Activated T-helper 1 cell treated with anti-CD3 and anti-CD28 coated beads, Interleukin-12 subunit alpha, Interleukin-12 subunit beta, Interleukin-2, Interleukin-4 antibody, amounts not matched to agents 30 ng/mL and 10 ng/mL and 1 ng/mL, durations not matched to agents 14 hours and 24 hours and 36 hours (primary cell): Measurements from ENCODE around the gene PTPN3. TPM values are rescaled to one million over a fixed set of nuclear protein-coding genes. Genes with fewer than 3 reads are reported as not detected.

Experiments used
- DNase-seq: peaks from one replicate; pipeline ENCODE4 v3.0.0; 2021; ENCODE audit warnings: low spot score
- H3K27ac Mint-ChIP-seq: one replicate; pipeline ENCODE4 v1.8.0; 2021; ENCODE audit warnings: mild to moderate bottlenecking, mixed read lengths
- H3K27me3 Mint-ChIP-seq: one replicate; pipeline ENCODE4 v1.8.0; 2022; ENCODE audit warnings: mild to moderate bottlenecking, moderate library complexity, mixed read lengths; ENCODE audit not compliant: insufficient read depth
- H3K36me3 Mint-ChIP-seq: one replicate; pipeline ENCODE4 v1.8.0; 2021; ENCODE audit warnings: low read depth, mixed read lengths
- H3K4me1 Mint-ChIP-seq: one replicate; pipeline ENCODE4 v1.8.0; 2021; ENCODE audit warnings: low read depth, mixed read lengths
- H3K4me3 Mint-ChIP-seq: one replicate; pipeline ENCODE4 v1.8.0; 2021; ENCODE audit warnings: mild to moderate bottlenecking, moderate library complexity, mixed read lengths
- H3K9me3 Mint-ChIP-seq: one replicate; pipeline ENCODE4 v1.8.0; 2021; ENCODE audit warnings: mixed read lengths
- intact Hi-C: fragments of 100-400 bp; cut with micrococcal nuclease; formaldehyde crosslinking; loops from one replicate; pipeline ENCODE4 v1.15.1; 2024
- total RNA-seq: library from RNA; stranded (reverse); gene quantifications from 2 replicates; pipeline ENCODE4 v1.2.3, GENCODE V29; 2022

PTPN3 gene
- total RNA-seq, 1 donor from 2014 or later, result 6.6 TPM

DNA sequence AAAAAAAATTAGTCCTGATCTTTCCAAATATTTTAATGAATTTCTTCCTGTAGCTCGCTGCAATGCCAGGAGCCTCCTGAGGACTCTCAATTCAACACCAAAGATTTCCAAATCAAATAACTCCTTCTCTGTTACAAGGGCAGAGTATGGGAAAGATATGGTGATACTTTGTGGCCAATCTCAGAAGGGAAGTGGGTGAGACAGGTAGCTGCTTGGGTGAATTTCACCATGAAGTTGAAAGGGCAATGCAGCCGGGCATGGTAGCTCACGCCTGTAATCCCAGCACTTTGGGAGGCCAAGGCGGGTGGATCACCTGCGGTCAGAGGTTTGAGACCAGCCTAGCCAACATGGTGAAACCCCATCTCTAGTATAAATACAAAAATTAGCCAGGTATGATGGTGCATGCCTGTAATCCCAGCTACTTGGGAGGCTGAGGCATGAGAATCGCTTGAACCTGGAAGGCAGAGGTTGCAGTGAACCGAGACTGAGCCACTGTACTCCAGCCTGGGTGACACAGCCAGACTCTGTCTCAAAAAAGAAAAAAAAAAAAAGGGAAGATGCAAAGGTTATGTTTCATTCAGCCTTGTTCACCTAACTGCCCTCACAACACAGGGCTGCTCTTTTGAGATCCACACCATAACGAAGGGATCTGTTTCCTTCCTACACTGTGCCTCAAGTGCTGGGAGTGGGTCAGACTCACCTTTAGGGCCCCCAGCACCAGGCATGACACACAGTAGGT is 58.6 kb downstream of the PTPN3 start:
- Mint-ChIP-seq H3K27me3 (peaks cover 9% of the 10 kb centered on the region), H3K4me3 (no peak overlapping the region), H3K27ac (no peak overlapping the region), H3K9me3 (no peaks in the 10 kb centered on the region), H3K4me1 (peaks cover 32% of the 10 kb centered on the region), H3K36me3 (no peaks in the 10 kb centered on the region)
- intact Hi-C loops, result loop anchor here (1.0 to 10.0 kb wide), 8 partner anchors 25 to 815 kb away; partner anchors contain the start of gene TXN
- no peak for DNase-seq

- no peak overlapping the region for H3K27ac Mint-ChIP-seq
- peaks cover 32% of the 10 kb centered on the region for H3K4me1 Mint-ChIP-seq
- DNase-seq, result no peak
- intact Hi-C loops, result no loop called here
- no peak overlapping the region for H3K4me3 Mint-ChIP-seq
- no peaks in the 10 kb centered on the region for H3K36me3 Mint-ChIP-seq
- peaks cover 14% of the 10 kb centered on the region for H3K27me3 Mint-ChIP-seq
- H3K9me3 Mint-ChIP-seq, result no peaks in the 10 kb centered on the region
Measured at GRCh38 chr9:109437286-109437685, 60.8 kb downstream of the PTPN3 start.

DNA sequence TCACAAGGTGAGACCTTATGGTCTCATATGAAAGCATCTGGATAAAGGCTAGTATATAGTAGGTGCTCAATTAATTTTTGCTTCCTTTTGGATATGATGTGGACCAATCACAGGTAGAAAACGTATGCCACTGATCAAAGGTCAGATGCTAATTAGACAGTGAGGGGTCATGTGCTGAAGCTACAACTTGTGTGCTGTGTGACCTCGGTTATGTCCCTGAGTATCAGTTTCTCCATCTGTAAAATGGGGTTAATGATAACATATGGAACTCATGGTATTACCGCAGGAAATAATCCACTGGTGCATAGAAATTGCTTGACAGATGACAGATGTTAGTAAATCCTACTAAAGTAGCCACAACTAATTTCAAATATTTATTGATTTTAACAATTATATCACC is 62.0 kb downstream of the PTPN3 start:
- Mint-ChIP-seq H3K4me1 (peaks cover 27% of the 10 kb centered on the region), H3K4me3 (no peak overlapping the region), H3K36me3 (no peaks in the 10 kb centered on the region), H3K27ac (no peak overlapping the region), H3K27me3 (peaks cover 14% of the 10 kb centered on the region), H3K9me3 (no peaks in the 10 kb centered on the region)
- intact Hi-C loops, result no loop called here
- DNase-seq, result no peak

- Mint-ChIP-seq H3K4me3 (no peak overlapping the region), H3K36me3 (no peaks in the 10 kb centered on the region), H3K9me3 (no peaks in the 10 kb centered on the region), H3K27me3 (peaks cover 14% of the 10 kb centered on the region), H3K4me1 (peaks cover under 1% of the 10 kb centered on the region), H3K27ac (no peak overlapping the region)
- no peak for DNase-seq
- intact Hi-C loops, result loop anchor here (2.0 to 5.0 kb wide), 2 partner anchors 15 to 34 kb away; no protein-coding TSS in a partner anchor
Measured at GRCh38 chr9:109433476-109433875, 64.6 kb downstream of the PTPN3 start.

DNA sequence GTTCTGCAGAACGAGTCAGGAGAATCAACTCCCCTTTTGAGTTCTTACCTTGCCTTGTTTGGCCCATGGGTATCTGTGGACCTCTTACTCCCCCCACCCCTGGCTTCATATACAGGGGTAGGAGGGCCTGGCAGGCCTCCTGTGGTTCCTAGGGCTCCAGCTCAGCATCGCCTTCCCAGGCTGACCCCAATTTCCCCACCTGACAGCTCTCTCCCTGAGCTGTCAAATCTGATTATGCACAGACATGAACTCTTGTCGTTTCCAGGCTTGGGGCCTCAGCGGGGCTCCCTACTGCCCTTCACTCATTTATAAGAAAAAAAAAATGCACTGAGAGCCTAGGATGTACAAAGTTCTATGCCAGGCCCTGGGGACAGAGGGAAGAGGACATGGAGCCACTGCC is 67.9 kb downstream of the PTPN3 start:
- Mint-ChIP-seq H3K27ac (no peak overlapping the region), H3K9me3 (no peaks in the 10 kb centered on the region), H3K36me3 (no peaks in the 10 kb centered on the region), H3K4me1 (no peaks in the 10 kb centered on the region), H3K27me3 (peaks cover 12% of the 10 kb centered on the region), H3K4me3 (no peak overlapping the region)
- no peak for DNase-seq
- intact Hi-C loops, result loop anchor here (5.0 kb wide), 1 partner anchor 37 kb away; no protein-coding TSS in a partner anchor

DNA sequence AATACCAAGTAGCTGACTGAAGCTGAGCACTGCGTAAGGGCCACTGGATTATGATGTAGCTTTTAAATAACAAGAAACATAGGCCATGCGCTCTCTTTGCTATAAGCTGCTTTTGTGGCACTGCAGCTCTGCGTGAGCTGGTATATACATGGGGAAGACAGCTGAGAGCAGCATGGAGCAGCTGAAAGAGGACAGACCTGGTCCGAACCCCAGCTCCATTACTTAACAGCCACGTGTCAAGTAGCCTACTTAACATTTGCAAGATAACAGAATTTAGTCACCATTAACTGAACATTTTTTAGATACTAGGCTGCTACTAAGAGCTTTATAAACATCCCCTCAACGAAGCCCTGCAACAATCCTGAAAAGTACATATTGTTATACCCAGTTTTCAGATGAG is 69.3 kb downstream of the PTPN3 start:
- intact Hi-C loops, result no loop called here
- H3K27ac Mint-ChIP-seq, result no peak overlapping the region
- H3K4me1 Mint-ChIP-seq, result peaks cover 2% of the 10 kb centered on the region
- no peaks in the 10 kb centered on the region for H3K9me3 Mint-ChIP-seq
- DNase-seq, result no peak
- no peaks in the 10 kb centered on the region for H3K36me3 Mint-ChIP-seq
- H3K4me3 Mint-ChIP-seq, result no peak overlapping the region
- H3K27me3 Mint-ChIP-seq, result peaks cover 12% of the 10 kb centered on the region

DNA sequence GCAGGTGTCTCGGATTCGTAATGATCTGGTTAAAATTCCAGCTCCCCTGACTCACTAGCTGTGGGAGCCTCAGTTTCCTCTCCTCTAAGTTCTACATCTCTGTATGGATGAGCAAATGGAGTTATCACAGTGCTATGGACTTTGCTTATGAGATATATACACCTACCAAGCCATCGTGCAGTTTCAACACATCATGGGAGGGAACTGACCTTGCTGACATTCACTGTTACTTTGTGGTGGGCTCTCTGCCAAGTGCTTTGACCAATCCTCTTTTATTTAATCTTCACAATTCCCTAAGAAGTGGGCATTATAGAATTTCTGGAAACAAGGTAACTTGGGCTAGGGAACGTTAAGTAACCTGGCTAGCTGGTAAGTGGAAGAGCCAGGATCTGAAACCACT is 70.2 kb downstream of the PTPN3 start:
- intact Hi-C loops, result no loop called here
- Mint-ChIP-seq H3K4me3 (no peak overlapping the region), H3K4me1 (peaks cover 6% of the 10 kb centered on the region), H3K27me3 (peaks cover 10% of the 10 kb centered on the region), H3K9me3 (no peaks in the 10 kb centered on the region), H3K36me3 (no peaks in the 10 kb centered on the region), H3K27ac (no peak overlapping the region)
- DNase-seq, result no peak

DNA sequence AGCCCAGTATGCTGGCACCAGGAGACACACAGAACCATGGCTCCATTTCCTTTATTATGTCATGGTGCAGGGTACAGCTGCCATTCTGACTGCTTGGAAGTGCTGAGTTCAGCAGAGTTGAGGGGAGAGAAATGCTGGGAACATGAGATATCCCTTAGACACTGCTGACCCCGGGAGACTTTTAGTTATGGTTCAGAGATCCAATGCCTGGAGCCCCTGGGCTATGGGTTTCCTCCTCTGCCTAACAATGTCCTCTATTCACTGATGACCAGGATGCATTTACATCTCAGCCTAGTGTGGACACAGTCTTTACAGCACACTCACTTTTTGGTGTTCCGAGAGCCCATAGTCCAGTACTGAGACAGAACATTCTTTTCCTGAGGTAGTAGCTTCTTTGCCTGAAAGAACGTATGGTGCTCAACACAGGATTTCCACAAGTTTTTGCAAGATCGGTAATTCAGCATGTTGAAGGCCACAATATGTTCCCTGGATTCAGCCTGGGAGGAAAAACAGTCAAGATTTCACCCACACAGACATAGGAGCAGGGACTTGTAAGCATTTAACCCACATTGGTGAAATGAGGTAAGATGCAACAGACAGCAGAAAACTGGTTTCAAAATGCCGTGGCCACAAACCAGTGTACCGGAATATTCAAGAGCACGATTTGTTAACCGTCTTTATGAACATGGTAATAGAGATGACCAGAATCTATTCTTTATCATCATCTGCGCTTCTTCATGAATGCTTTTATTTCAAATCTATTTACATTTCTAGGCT is 71.3 kb downstream of the PTPN3 start:
- peaks cover 7% of the 10 kb centered on the region for H3K27me3 Mint-ChIP-seq
- no peaks in the 10 kb centered on the region for H3K9me3 Mint-ChIP-seq
- H3K27ac Mint-ChIP-seq, result no peak overlapping the region
- no peak for DNase-seq
- peaks cover 6% of the 10 kb centered on the region for H3K4me1 Mint-ChIP-seq
- intact Hi-C loops, result no loop called here
- H3K36me3 Mint-ChIP-seq, result no peaks in the 10 kb centered on the region
- no peak overlapping the region for H3K4me3 Mint-ChIP-seq

GRCh38 chr9:109424618-109425017 is 73.5 kb downstream of the PTPN3 start:
- Mint-ChIP-seq H3K27ac (no peak overlapping the region), H3K36me3 (no peaks in the 10 kb centered on the region), H3K4me3 (no peak overlapping the region), H3K4me1 (peaks cover 6% of the 10 kb centered on the region), H3K27me3 (peaks cover 7% of the 10 kb centered on the region), H3K9me3 (no peaks in the 10 kb centered on the region)
- intact Hi-C loops, result no loop called here
- no peak for DNase-seq

DNA sequence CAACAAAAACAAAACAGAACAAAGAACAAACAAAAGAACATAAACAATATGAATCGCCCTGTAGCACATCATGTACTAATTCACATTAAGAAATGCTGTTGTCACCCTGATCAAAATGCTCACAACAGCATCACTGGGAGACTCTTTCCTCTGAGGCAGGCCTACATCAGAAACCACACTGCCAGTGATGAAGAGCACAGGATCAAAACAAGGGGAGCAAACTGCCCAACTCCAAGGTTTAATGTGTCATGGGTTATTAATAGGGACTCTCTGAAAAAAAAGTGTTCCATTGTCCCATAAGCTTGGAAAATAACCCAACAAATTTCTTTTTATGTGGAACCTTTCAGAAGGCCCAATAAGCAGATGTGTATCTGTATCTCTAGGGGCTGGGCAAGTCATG is 74.2 kb downstream of the PTPN3 start:
- Mint-ChIP-seq H3K9me3 (no peaks in the 10 kb centered on the region), H3K4me3 (no peak overlapping the region)
- intact Hi-C loops, result no loop called here

GRCh38 chr9:109422641-109423040 is 75.5 kb downstream of the PTPN3 start:
- Mint-ChIP-seq H3K4me1 (peaks cover 20% of the 10 kb centered on the region), H3K27ac (no peak overlapping the region), H3K27me3 (peaks cover 3% of the 10 kb centered on the region), H3K9me3 (no peaks in the 10 kb centered on the region), H3K4me3 (no peak overlapping the region), H3K36me3 (no peaks in the 10 kb centered on the region)
- intact Hi-C loops, result no loop called here
- DNase-seq, result no peak

More for the DNA sequence above, 74.2 kb downstream of the PTPN3 start:
- Mint-ChIP-seq H3K27me3 (peaks cover 7% of the 10 kb centered on the region), H3K36me3 (no peaks in the 10 kb centered on the region), H3K4me1 (peaks cover 7% of the 10 kb centered on the region), H3K27ac (no peak overlapping the region)
- DNase-seq, result no peak

DNA sequence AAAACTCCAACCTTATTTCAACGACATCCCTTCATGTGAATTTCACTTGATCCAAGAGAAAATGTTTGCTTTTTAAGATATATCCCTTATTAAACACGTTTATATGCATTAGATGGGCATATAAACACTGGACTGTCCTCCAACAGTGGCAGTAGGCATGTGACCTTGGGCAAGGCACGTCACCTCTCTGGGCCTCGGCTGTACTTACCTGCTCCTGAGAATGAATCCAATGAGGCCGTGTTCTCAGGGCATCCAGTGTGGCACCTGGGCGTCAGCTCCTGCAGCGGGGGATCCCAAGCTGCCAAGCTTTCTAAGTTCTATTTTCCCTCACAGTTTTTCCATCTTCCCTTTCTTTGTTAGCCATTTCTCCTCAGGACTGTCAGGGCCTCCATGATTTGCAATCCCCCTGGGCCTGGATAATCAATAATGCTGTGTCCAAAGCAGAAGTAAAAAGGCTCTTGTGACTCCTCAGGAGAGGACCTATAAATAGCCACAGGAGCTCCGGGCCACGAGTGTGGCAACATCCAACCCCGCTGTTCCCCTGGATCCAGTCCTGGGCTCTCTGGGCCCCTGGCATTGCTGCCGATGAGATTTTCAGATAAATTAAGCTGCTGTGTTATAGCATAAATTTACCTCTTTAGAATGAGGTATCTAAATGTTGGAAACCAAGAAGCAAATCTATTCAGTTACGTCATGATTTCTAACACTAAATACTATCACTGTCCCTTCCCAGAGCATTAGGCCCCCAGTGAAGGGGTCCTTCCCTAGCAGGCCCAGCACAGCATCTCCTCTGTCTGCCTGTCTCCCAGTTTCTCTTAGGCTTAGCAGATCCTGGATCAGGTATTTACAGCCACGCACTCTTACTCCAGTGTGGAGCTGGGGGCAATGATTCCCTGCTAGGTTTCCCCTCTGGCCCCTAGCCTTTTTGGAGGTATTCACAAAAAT is 76.8 kb downstream of the PTPN3 start:
- Mint-ChIP-seq H3K27ac (no peak overlapping the region), H3K27me3 (no peaks in the 10 kb centered on the region), H3K4me1 (peaks cover 33% of the 10 kb centered on the region), H3K36me3 (peaks cover 5% of the 10 kb centered on the region), H3K4me3 (no peak overlapping the region), H3K9me3 (no peaks in the 10 kb centered on the region)
- DNase-seq, result no peak
- intact Hi-C loops, result no loop called here
